GM19240 (cell line): ENCODE results near the gene EPHA2.
"Not testable (repeated sequence)": the region's sequence is repeated elsewhere in the genome, so short reads cannot be mapped to it uniquely, and the experiment has no call there.

ENCODE experiments used
- DNase-seq: peaks from one replicate; pipeline ENCODE4 v3.0.0; 2011; ENCODE audit warnings: low spot score; ENCODE audit not compliant: insufficient read length

Gene EPHA2

DNA sequence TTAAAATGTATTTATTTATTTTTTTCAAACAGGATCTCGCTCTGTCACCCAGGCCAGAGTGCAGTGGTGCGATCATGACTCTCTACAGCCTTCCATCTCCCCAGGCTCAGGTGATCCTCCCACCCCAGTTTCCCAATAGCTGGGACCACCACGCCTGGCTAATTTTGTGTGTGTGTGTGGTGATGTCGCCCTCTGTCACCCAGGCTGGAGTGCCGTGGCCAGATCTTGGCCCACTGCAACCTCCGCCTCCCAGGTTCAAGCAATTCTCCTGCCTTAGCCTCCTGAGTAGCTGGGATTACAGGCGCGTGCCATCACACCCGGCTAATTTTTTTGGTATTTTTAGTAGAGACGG is 12.3 kb upstream of the EPHA2 start:
- DNase-seq = not testable (repeated sequence)

DNA sequence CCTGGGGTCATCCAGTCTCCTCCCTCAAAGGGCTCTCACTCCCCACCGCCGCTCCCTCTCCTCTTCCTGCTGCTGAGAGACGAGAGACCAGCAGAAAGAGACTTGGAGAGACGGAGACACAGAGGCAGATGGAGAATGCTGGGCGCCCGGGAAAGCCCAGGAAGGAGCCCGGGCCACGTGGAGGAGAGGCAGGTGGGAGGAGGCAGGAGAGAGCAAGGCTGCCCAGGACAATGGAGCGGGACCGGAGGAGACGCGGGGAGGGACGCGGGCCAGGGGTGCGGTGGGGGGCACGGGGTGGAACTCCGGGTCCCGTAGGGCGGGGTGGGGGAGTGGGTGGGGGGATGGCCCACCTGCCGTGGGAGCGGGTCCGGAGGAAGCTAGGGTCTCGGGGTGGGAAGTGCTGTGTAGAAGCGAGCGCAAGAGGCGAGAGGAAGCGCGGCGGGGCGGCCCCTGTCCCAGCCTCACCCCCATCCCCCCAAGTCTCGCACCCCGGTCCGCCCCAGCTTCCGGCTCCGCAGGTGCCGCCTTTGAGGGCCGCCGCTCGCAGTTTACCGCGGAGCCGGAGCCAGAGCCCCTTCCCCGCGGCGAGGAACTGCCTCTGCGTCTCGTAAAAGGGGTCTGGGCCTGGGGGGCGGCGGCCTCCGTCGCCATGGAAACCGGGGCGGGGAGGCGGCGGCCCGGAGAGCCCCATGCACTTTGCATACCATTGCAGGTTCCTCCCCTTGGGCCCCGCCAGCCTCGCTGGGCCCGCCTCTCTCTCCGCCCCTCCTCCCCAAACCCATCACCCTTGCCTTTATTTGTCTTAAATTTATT is 11.7 kb upstream of the EPHA2 start:
- peak; percentile 76 for DNase-seq

DNA sequence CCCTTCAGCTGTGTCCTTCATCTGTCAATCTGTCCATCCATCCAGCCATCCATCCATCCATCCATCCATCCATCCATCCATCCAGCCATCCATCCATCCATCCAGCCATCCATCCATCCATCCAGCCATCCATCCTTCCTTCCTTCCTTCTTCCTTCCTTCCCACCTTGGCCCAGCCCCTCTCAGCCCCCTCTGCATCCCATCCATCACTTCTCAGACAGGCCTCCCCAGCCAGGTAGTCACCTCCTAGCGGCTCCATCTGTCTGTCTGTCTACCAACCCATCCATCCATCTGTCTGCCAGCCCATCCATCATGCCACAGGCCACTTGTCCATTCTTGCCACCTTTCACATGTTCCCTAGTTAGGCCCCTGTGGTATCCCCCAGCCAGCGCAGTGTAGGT is 10.2 kb upstream of the EPHA2 start:
- no peak for DNase-seq

DNA sequence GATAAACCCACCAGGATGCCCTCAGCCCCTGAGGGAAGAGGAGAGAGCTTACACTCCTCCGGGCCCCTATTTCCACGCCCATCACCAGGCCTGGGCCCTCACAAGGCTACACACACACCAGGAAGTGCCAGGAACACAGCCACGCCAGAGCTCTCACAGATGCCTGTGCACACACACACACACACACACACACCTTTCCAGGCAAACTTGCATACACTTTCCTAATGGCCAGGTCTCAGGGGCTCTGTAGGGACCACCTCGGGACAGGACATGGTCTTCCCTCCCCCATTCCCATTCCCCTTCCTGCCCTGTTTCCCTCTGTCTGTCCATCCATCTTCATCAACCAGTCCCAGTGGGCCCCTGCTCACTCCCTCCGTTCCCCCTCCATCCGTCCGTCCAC is 9.7 kb upstream of the EPHA2 start:
- DNase-seq = no peak

DNA sequence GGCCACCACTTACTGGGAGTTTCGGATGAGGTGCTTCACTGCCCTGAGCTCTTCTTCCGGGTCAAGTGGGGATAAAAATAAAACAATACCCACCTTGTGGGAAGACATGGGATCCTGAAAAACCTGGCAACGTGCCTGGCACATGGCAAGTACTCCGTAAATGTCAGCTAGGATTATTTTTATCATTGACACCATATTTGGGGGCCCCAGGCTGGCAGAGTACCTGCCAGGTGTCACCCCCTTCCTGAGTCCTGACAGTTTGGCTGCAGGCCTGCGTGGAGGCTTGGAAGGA is 9.2 kb upstream of the EPHA2 start:
- DNase-seq = no peak

DNA sequence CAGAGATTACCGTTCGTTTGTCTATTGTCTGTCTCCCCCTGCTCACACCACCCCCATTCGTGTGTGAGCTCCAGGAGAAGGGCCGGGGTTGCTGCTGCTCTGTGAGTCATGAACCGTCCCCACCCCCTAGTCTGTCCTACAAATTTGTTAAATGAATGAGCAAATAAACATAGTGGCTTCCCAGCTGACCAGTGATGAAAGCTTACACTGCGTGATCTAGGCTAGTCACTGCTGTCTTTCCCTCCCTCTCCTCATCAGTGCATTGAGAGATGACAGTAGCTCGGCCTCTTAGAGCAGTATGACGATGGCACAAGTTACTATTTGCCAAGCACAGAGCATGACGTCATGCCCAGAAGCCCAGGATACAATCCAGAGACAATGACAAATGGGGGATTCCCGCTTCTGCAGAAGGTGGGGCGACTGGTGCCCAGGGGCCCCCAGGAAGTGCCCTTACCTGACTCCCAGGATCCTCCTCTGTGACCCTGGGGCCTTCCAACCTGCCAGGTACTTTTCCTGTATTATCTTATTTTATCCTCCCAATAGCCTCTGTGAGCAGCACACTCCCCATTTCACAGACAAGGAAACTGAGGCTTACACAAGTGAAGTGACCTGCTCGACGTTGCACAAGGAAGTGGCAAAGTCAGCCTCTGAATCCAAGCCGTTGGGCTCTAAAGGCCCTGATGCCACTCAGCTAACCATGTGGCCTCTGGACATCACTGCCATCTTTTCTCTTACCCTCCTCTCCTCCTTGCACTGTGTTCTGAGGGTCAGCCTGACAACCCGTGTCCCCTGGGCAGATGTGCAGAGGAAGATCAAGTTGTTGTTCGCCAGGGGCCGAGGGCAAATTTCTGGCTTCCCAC is 8.6 kb upstream of the EPHA2 start:
- DNase-seq = no peak

DNA sequence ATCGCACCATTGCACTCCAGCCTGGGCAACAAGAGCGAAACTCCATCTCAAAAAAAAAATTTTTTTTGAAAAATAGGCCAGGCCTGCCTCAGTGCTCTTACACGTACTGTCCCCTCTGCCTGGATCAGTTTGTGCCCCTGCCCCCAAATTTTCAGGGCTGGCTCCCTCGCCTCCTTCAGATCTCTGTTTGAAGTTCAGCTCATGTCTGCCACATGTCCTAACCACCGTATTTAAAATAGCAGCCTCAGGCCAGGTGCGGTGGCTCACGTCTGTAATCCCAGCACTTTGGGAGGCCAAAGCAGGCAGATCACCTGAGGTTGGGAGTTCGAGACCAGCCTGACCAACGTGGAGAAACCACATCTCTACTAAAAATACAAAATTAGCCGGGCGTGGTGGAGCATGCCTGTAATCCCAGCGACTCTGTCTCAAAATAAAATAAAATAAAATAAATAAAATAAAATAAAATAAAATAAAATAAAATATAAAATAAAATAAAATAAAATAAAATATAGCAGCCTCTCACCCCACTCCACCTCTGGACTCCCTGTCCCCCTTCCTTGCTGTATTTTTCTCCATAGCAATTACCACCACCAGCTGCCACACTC is 7.8 kb upstream of the EPHA2 start:
- DNase-seq = not testable (repeated sequence)

DNA sequence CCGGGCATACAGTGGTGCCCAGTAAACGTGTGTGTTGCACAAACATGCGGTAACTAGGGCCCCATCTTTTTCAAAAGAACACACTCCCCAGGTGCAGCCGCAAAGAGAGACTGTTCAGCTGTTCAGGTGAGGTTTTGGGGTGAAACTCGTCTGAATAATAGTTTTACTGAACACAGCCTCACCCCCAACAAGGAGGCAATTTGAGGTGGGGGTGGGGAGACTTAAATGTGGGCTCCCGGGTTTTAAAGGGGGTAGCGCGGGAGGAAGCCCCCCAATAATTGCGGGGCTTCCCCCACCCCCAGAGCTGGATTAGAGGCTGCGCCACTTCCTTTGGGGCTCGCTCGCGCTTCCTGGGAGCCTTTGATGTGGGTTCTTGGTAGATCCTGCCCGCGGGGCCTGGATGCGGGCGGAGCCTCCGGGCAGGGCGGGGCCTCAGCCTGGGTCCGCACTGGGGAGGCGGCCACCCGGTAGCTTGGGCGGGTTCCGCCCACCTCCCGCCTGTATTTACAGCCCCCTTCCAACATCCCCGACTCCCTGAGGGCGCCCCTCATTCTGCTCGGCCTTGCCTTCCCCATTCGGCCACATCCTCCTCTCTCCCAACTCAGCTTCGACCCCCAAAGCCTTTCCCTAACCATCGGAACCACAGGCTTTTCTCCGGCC is 6.4 kb upstream of the EPHA2 start:
- DNase-seq = no peak

DNA sequence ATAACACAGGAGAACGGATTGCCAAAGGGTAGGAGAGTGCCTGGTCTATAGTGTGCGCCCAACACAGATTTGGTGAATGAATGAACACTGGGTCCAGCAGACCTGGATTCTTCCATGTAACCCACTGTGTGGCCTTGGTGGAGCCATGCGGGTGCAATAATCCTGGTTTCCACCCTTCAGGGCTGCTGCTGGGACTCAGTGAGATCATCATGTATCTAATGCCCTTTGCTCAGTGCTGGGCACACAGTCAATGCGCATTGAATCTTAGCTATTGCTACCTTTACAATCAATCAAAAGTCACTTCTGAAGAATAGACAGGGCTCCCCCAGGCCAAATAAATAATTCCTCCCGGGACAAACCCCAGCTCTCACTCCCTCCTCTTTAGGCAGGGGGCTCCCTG is 5.8 kb upstream of the EPHA2 start:
- DNase-seq = no peak

DNA sequence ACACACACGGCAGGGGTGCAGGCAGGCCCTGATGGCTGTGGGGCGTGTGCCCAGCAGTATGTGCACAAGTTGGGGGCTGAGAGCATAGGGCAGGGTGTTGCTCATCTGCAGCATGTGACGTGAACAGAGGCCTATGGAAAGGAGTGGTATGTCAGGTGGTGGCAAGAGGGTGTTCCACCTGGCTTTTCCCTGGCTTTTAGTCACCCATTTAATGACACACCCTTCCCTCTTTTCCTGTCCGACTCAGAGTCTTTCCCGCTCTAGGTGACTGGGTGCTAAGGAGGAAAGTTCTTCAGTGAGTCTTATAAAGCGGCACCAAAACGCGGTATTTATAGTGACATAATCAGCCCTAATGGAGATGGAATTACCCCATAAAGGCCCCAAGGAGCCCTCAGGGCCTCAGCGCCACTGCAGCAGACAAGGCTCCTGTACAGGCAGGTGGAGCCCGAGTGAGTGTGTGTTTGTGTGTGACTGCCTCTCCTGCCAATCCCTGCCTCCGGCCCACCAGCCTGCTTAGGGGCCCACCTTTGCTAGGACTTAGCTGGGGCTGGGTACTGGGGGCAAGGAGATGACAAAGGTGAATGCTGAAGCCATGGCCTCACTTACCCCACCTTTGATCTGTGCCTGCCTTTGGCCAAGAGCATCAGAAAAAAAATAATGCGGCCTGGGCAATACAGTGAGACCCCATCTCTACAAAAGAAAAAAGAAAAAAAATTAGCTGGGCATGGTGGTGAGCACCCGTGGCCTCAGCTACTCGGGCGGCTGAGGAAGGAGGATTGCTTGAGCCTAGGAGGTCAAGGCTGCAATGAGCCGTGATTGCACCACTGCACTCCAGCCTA is 3.3 kb upstream of the EPHA2 start:
- no peak for DNase-seq

DNA sequence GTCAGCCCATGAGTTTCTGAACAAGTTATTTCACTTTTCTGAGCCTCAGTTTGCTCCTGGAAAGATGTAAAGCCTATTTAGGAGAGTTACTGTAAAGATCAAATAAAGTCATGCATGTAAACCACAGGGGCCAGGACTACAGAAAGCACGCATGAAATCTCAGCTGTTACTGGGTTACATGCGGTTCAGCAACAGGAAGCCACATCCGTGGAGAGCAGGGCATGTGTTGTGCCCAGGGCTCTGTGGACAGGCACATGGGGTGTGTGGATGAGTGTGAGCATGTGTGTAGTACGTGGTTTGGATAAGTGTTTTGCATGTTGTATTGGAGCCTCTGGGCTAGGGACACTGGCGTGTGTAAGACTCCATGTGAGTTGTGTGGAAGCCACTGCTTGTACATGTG is 2.2 kb upstream of the EPHA2 start:
- DNase-seq = no peak

DNA sequence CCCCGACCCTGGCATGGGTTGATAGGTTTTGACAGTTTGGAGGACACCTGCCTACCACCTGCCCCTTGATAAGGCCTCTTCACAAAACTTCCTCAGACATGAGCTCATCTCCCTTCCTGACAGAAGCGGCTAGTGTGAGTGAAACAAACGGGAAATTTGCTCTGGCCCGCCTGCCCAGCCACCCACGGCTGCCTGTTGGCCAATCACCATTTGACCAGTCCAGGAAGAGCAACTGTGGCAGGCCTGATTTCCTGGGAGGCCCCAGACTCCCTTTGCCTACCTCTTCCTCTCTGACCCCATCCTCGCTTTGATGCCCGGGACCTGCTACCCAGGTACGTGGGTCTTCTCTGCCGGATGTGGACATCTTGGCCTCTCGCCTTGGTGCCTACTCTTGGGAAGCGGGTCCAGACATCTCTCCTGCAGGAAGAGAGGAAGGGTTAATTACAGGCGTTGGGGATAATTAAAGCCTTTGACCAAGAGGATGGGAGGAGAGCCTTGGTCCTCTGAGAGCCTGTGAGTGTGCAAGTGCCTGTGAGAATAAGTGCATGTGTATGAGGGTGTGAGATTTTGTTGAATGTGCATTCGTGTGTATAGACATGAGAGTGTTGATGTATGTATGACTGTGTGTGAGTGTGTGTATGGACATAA is 1.1 kb upstream of the EPHA2 start:
- no peak for DNase-seq

DNA sequence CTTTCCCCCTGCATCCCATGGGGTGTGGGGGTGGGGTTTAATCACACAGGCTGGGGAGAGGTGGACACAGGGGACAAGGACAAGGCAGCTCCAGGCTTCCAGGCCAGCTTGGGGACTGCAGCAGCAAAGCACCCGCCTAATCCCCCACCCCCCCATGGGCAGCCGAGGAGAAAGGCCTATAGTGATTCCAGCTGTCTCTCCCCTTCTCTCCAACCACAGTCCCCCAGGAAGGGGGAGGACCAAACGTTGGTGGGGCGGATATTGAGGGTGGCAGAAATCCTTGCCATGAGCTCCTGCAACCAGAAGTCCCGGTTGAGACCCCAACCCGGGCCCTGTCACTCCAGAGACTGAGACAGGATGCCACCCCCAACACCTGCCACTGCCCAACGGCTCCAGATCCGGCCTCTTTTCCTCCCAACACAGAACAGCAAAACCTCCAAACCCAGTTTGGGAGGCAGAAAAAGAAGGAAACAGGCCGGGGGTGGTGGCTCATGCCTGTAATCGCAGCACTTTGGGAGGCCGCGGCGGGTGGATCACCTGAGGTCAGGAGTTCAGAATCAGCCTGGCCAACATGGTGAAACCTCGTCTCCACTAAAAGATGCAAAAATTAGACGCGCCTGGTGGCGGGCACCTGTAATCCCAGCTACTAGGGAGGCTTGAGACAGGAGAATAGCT is 1.7 kb downstream of the EPHA2 start:
- DNase-seq = no peak

DNA sequence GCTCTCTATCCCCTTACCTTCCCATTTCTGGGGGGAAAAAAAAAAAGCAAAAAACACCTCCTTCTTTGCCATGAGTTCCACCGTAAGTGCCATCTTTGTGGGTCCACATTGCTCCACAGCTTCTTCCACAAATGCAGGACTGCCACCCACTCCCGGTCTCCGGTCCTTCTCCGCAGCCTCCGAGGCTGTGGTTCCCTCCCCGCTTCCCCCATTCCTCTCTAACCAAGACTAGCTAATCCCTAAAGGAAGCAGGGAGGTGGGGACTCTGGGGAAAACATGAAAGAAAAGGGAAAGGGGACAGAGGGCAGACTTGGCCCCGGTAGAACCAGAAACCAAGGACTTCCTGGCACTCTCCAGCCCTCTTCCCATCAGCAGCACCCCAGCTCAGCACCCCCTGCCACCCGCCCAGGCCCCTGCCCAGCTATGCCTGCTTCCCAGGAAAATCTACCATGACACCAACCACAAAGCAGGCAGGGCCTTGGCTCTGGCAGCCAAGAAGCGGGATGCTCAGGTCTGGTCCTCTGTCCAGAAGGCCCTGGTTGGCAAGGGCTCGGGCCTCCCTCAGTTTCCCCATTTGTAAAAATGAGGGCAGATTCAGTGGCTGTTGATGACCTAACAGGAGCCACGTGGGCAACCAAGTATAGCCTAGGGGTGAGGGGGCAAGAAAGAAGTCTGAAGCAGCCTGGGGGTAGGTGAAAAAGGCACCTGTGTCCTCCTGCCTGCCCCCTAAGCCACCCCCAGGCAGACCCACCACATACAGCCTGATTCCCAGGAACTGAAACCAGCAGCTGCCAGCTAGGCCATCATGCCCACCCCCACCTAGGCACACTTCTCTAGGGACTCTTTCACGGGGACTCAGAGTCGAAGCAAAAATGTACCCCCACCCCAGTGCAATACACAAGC is 2.5 kb downstream of the EPHA2 start:
- no peak for DNase-seq

DNA sequence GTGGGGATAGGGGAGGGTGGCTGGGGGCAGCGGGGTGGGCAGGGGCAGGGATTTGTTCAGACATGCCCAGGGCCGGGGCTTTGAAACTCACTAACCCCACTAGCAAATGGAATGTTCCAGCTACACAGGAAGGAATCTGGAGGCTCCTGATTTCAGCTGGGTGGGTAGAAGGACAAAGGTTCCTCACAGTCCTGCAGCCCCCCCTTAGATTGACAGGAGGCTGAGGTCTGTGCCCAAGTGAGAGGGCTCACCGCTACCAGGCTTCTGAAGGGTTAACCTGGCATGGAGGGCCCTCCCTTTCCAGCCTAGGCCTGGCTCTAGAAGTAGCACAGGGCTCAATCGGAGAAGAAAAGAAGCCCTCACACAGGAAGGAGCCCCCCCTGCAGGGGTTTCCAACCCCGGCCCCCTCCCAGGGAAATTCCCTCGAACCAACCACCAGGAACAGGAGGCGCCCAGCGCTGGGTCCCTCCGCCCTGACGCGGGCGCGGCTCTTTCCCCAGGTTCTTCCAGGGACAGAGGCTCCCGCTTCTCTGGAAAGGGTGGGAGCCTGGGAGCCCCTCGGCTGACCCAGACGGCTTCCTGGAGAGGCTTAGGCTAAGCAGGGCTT is 3.3 kb downstream of the EPHA2 start:
- DNase-seq = no peak

DNA sequence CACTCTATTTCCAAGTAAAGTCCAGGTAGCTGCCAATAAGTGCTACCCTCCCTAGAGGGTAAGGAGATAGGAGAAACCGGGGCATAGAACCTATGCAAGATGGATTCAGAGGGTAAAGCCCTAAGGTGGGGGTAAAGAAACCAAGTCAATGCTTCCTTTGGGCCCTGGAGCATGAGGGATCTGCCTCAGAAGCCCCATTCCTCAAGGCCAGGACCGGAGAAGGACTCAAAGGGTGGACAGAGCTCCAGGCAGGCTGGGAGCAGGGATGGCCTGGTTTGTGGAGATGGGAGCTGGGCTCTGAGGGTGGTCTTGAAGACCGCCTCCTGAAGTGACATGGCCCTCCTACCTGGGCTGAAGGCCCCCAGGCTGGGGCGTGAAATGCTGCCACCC is 3.9 kb downstream of the EPHA2 start:
- no peak for DNase-seq

DNA sequence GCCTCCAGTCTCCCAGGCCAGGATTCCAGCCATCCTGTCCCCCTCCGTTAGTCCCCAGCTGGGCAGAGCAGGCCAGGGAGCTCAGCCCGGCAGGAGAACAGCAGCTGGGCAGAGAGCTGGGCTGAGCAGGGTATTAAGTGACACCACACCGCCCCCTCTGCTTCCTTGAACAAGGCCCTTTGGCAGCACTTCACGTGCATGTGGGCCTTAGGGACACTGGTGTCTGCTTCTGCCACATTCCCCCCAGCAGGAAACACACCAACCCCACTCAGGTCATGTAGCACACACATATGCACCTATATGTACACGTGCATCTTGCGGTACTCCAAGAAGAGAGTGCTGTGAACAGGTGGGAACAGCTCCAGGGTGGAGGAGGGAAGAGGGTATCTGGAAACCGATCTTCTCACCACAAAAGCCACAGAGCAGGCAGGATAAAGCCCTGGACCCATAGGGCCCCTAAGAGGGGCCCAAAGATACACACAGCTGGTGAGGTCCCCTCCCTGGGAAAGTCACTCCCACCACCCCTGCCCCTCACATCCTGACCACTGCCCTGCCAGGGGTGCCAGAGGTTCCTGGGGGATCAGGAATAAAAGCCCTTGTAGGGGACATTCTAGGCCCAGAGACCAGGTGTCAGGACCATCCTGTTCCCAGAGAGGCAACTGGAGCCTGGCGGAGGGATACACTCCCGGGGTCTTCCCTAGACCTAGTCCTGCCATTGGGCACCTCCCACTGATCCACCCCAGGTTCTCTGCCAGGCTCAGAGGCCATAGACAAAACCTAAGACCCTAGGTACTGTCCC is 4.5 kb downstream of the EPHA2 start:
- no peak for DNase-seq

DNA sequence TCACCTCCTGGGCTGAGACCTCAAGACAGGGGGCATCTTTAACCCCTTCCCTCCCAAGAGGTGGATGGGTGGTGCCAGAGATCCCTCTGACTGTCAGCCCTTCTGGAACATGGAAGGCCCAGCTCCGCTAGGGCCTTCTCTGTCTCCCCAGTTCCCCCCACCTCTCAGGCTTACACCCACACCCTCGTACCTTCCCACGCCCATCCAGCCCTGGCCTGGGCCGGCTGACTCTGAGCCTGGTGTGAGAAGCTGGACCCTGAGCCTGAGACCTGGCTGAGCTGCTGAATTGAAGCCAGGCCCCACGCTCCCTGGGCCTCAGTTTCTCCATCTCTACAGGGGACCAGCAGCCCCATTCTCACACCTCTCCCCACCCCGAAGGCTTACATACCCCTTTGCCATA is 5.4 kb downstream of the EPHA2 start:
- no peak for DNase-seq
